GM23338 (cell line): ENCODE results near the gene LATS2. TPM values are rescaled to one million over a fixed set of nuclear protein-coding genes. Genes with fewer than 3 reads are reported as not detected.

Experiments used
- ATAC-seq: fragments of 200-7000 bp; cut with Tn5 transposase; 3 replicates; pipeline ENCODE4 v1.9.1; 2020
- DNase-seq: peaks from one replicate; pipeline ENCODE4 v3.0.0-alpha.2; 2015; ENCODE audit warnings: low spot score
- H2AFZ ChIP-seq: fragments of 200-600 bp; sonication (generic); 2 replicates; pipeline ENCODE4 v1.8.0; 2016; ENCODE audit warnings: antibody characterized with exemption, mild to moderate bottlenecking, moderate library complexity
- H3F3A ChIP-seq: fragments of 200-600 bp; sonication (generic); replicated peaks from 2 replicates; pipeline ENCODE4 v1.8.0; 2017; ENCODE audit warnings: antibody characterized with exemption, mixed run types, low read depth
- H3K27ac ChIP-seq: fragments of 200-600 bp; sonication (generic); 2 replicates; pipeline ENCODE4 v1.6.1; 2016; ENCODE audit warnings: low read depth
- H3K27me3 ChIP-seq: fragments of 200-600 bp; sonication (generic); 2 replicates; pipeline ENCODE4 v1.8.0; 2016; ENCODE audit warnings: mild to moderate bottlenecking, mixed run types, moderate library complexity; ENCODE audit not compliant: insufficient read depth
- H3K36me3 ChIP-seq: fragments of 200-600 bp; sonication (generic); 2 replicates; pipeline ENCODE4 v1.8.0; 2016; ENCODE audit warnings: mild to moderate bottlenecking; ENCODE audit not compliant: insufficient read depth
- H3K4me1 ChIP-seq: fragments of 200-600 bp; sonication (generic); 2 replicates; pipeline ENCODE4 v1.8.0; 2016; ENCODE audit warnings: mild to moderate bottlenecking, moderate library complexity; ENCODE audit not compliant: insufficient read depth
- H3K4me2 ChIP-seq: fragments of 200-600 bp; sonication (generic); 2 replicates; pipeline ENCODE4 v1.7.1; 2017; ENCODE audit warnings: mixed run types
- H3K4me3 ChIP-seq: fragments of 200-600 bp; sonication (generic); 2 replicates; pipeline ENCODE4 v1.6.1; 2016; ENCODE audit warnings: mixed run types
- H3K79me2 ChIP-seq: fragments of 200-600 bp; sonication (generic); replicated peaks from 2 replicates; pipeline ENCODE4 v1.8.0; 2017; ENCODE audit warnings: mild to moderate bottlenecking; ENCODE audit not compliant: insufficient read depth
- H3K9me2 ChIP-seq: fragments of 200-600 bp; sonication (generic); 2 replicates; pipeline ENCODE4 v1.8.0; 2017; ENCODE audit not compliant: insufficient read depth
- H4K20me1 ChIP-seq: fragments of 200-600 bp; sonication (generic); replicated peaks from 2 replicates; pipeline ENCODE4 v1.8.0; 2017; ENCODE audit warnings: mild to moderate bottlenecking; ENCODE audit not compliant: insufficient read depth
- H3K27ac Mint-ChIP-seq: 2 replicates; pipeline ENCODE4 v1.8.0; 2020; ENCODE audit warnings: inconsistent platforms, mild to moderate bottlenecking, moderate library complexity, mixed read lengths
- H3K27me3 Mint-ChIP-seq: 3 replicates; pipeline ENCODE4 v1.8.0; 2022; ENCODE audit warnings: low read depth, mild to moderate bottlenecking, moderate library complexity, mixed read lengths, inconsistent platforms; ENCODE audit not compliant: insufficient read depth, poor library complexity
- H3K36me3 Mint-ChIP-seq: 3 replicates; pipeline ENCODE4 v1.8.0; 2021; ENCODE audit warnings: low read depth, mild to moderate bottlenecking, inconsistent platforms, moderate library complexity, mixed read lengths
- H3K4me1 Mint-ChIP-seq: 3 replicates; pipeline ENCODE4 v1.8.0; 2020; ENCODE audit warnings: mild to moderate bottlenecking, inconsistent platforms, mixed read lengths
- H3K4me3 Mint-ChIP-seq: 3 replicates; pipeline ENCODE4 v1.8.0; 2021; ENCODE audit warnings: moderate library complexity, mild to moderate bottlenecking, inconsistent platforms, mixed read lengths
- H3K9me3 Mint-ChIP-seq: 3 replicates; pipeline ENCODE4 v1.8.0; 2020; ENCODE audit warnings: moderate library complexity, mild to moderate bottlenecking, inconsistent platforms, mixed read lengths
- JUNB ChIP-seq: IDR thresholded peaks from one replicate; pipeline ENCODE4 v1.6.1; 2016; ENCODE audit warnings: antibody characterized with exemption; ENCODE audit not compliant: unreplicated experiment
- NANOG ChIP-seq: IDR thresholded peaks from 2 replicates; pipeline ENCODE4 v1.6.1; 2016; ENCODE audit warnings: antibody characterized with exemption, borderline replicate concordance
- STAT1 ChIP-seq: IDR thresholded peaks from one replicate; pipeline ENCODE4 v1.6.1; 2016; ENCODE audit warnings: antibody characterized with exemption; ENCODE audit not compliant: unreplicated experiment
- ZNF331 ChIP-seq: fragments of 250-450 bp; sonication (Bioruptor Pico); IDR thresholded peaks from 2 replicates; pipeline ENCODE4 v1.5.0; 2020; ENCODE audit warnings: low read depth, mild to moderate bottlenecking, moderate library complexity
- polyA plus RNA-seq: library from polyadenylated mRNA; unstranded; fragments of >200 nt; fragmentation: Nextera tagmentation; extraction: Ambion mirVana; gene quantifications from 2 replicates; pipeline ENCODE4 v1.2.1, GENCODE V29; 2016
- total RNA-seq: library from RNA; depleted of rRNA; stranded (reverse); fragments of >200 nt; shearing (Covaris generic); gene quantifications from 2 replicates; pipeline ENCODE4 v1.2.3, GENCODE V29; 2014
- TF ChIP-seq, protein P1 (sequence below): IDR thresholded peaks from 2 replicates; pipeline ENCODE4 v1.6.1; 2016; ENCODE audit warnings: antibody characterized with exemption
- TF ChIP-seq, protein P2 (sequence below): fragments of 250-450 bp; sonication (Bioruptor Pico); IDR thresholded peaks from 2 replicates; pipeline ENCODE4 v1.5.0; 2020; ENCODE audit warnings: mild to moderate bottlenecking, moderate library complexity

Gene LATS2
- total and polyA plus RNA-seq, 2 experiments from 2014 or later: 10.5 to 25.4 TPM

DNA sequence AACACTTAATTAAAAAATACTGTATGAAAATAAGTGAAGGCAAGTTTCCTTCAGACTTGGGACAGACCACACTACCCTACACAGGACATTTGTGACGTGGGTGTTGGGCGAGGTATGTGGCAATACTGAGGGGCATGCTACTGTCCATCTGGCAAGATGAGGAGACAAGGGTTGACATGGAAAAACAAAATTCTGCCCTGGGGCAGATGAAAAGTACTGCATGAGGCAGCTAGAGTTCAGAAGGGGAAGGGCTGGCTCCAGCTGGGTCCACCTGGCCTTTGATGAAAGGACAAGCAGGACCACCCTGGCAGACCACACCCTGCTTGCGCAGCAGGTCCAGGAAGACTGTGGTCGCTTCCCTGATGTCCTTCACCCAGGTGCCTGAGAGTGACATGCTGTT, 43.2 kb downstream of the LATS2 start (continued):
- TF ChIP-seq ZNF331 (CRISPR knock-in tag) (no peak), JUNB (no peak)
- TF ChIP-seq, protein P1, sequence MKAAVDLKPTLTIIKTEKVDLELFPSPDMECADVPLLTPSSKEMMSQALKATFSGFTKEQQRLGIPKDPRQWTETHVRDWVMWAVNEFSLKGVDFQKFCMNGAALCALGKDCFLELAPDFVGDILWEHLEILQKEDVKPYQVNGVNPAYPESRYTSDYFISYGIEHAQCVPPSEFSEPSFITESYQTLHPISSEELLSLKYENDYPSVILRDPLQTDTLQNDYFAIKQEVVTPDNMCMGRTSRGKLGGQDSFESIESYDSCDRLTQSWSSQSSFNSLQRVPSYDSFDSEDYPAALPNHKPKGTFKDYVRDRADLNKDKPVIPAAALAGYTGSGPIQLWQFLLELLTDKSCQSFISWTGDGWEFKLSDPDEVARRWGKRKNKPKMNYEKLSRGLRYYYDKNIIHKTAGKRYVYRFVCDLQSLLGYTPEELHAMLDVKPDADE: no peak

DNA sequence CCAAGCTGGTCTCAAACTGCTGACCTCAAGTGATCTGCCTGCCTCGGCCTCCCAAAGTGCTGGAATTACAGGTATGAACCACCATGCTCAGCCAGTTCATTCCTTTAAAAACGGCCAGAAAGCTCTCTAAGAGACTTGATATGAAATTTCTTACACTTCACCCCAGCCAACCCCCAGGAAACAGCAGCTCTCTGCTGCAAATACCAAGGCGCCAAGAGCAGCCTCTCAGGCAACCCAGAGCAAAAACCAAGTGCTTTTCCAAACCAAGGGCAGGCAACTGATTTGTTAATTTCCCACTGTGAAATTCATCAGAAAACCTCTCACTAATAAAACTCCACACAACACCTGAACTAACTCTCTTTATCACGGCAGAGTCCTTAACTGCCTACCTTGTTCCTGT, 44.9 kb downstream of the LATS2 start:
- ATAC-seq (no peak), DNase-seq (no peak)
- no peaks in the 10 kb centered on the region for H3K36me3 Mint-ChIP-seq
- H3K4me1 ChIP-seq: peaks cover 21% of the 10 kb centered on the region
- no peaks in the 10 kb centered on the region for H3K9me3 Mint-ChIP-seq
- no peak overlapping the region for H3K4me3 ChIP-seq
- no peaks in the 10 kb centered on the region for H3K9me2 ChIP-seq
- peaks cover 24% of the 10 kb centered on the region for H3K4me1 Mint-ChIP-seq
- H3K4me3 Mint-ChIP-seq: no peak overlapping the region
- peaks cover 99% of the 10 kb centered on the region for H3K79me2 ChIP-seq
- peaks cover 2% of the 10 kb centered on the region for H3K27me3 Mint-ChIP-seq
- H3K27ac ChIP-seq: peak overlapping the region; percentile 72
- no peak overlapping the region for H2AFZ ChIP-seq
- peak overlapping the region; percentile 26; the same call in 1 of the 2 replicates for H3K27ac Mint-ChIP-seq
- peaks cover 46% of the 10 kb centered on the region for H4K20me1 ChIP-seq
- no peak overlapping the region for H3K4me2 ChIP-seq
- no peaks in the 10 kb centered on the region for H3K27me3 ChIP-seq
- no peaks in the 10 kb centered on the region; the same call in 1 of the 2 replicates for H3F3A ChIP-seq
- TF ChIP-seq ZNF331 (CRISPR knock-in tag): no peak
- 0 out of 2 replicates have a peak, but pooled peaks cover 4% of the 10 kb centered on the region for H3K36me3 ChIP-seq

DNA sequence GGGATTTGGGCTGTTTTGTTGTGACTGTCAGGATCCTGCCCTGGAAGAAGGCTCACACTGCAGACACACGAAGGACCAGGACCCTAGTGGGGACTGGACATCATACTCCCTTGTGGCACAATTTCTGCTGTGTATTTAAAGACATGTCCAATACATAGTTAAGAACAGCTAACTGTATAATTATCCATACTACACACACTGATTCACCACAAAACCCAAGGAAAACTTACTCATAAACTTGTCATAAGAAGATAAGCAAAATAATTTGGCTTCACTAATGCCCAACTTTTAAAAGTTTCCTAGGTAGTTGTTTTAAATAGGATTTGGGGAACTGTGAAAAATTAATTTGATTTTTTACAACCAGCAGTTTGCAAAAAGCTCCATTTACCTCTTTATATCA, 46.1 kb downstream of the LATS2 start:
- H4K20me1 ChIP-seq: peaks cover 40% of the 10 kb centered on the region

More for the DNA sequence above, 46.1 kb downstream of the LATS2 start:
- Mint-ChIP-seq H3K4me1 (peaks cover 26% of the 10 kb centered on the region), H3K27ac (no peak overlapping the region), H3K4me3 (no peak overlapping the region), H3K36me3 (0 out of 3 replicates have a peak, but pooled peaks cover 2% of the 10 kb centered on the region), H3K9me3 (no peaks in the 10 kb centered on the region), H3K27me3 (peaks cover 6% of the 10 kb centered on the region)
- H3K4me3 ChIP-seq: no peak overlapping the region
- H3K4me1 ChIP-seq: peaks cover 13% of the 10 kb centered on the region
- DNase-seq (no peak), ATAC-seq (no peak)
- peaks cover 99% of the 10 kb centered on the region for H3K79me2 ChIP-seq
- TF ChIP-seq, protein P2, sequence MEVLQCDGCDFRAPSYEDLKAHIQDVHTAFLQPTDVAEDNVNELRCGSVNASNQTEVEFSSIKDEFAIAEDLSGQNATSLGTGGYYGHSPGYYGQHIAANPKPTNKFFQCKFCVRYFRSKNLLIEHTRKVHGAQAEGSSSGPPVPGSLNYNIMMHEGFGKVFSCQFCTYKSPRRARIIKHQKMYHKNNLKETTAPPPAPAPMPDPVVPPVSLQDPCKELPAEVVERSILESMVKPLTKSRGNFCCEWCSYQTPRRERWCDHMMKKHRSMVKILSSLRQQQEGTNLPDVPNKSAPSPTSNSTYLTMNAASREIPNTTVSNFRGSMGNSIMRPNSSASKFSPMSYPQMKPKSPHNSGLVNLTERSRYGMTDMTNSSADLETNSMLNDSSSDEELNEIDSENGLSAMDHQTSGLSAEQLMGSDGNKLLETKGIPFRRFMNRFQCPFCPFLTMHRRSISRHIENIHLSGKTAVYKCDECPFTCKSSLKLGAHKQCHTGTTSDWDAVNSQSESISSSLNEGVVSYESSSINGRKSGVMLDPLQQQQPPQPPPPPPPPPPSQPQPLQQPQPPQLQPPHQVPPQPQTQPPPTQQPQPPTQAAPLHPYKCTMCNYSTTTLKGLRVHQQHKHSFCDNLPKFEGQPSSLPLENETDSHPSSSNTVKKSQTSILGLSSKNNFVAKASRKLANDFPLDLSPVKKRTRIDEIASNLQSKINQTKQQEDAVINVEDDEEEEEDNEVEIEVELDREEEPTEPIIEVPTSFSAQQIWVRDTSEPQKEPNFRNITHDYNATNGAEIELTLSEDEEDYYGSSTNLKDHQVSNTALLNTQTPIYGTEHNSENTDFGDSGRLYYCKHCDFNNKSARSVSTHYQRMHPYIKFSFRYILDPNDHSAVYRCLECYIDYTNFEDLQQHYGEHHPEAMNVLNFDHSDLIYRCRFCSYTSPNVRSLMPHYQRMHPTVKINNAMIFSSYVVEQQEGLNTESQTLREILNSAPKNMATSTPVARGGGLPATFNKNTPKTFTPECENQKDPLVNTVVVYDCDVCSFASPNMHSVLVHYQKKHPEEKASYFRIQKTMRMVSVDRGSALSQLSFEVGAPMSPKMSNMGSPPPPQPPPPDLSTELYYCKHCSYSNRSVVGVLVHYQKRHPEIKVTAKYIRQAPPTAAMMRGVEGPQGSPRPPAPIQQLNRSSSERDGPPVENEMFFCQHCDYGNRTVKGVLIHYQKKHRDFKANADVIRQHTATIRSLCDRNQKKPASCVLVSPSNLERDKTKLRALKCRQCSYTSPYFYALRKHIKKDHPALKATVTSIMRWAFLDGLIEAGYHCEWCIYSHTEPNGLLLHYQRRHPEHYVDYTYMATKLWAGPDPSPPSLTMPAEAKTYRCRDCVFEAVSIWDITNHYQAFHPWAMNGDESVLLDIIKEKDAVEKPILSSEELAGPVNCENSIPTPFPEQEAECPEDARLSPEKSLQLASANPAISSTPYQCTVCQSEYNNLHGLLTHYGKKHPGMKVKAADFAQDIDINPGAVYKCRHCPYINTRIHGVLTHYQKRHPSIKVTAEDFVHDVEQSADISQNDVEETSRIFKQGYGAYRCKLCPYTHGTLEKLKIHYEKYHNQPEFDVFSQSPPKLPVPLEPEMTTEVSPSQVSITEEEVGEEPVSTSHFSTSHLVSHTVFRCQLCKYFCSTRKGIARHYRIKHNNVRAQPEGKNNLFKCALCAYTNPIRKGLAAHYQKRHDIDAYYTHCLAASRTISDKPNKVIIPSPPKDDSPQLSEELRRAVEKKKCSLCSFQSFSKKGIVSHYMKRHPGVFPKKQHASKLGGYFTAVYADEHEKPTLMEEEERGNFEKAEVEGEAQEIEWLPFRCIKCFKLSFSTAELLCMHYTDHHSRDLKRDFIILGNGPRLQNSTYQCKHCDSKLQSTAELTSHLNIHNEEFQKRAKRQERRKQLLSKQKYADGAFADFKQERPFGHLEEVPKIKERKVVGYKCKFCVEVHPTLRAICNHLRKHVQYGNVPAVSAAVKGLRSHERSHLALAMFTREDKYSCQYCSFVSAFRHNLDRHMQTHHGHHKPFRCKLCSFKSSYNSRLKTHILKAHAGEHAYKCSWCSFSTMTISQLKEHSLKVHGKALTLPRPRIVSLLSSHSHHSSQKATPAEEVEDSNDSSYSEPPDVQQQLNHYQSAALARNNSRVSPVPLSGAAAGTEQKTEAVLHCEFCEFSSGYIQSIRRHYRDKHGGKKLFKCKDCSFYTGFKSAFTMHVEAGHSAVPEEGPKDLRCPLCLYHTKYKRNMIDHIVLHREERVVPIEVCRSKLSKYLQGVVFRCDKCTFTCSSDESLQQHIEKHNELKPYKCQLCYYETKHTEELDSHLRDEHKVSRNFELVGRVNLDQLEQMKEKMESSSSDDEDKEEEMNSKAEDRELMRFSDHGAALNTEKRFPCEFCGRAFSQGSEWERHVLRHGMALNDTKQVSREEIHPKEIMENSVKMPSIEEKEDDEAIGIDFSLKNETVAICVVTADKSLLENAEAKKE: no peak
- TF ChIP-seq STAT1 (no peak), NANOG (no peak)
- TF ChIP-seq, protein P1: no peak
- no peaks in the 10 kb centered on the region for H3K27me3 ChIP-seq
- 0 out of 2 replicates have a peak, but pooled peaks cover 4% of the 10 kb centered on the region for H3K36me3 ChIP-seq
- no peak overlapping the region for H3K4me2 ChIP-seq
- no peak overlapping the region for H2AFZ ChIP-seq
- no peaks in the 10 kb centered on the region for H3K9me2 ChIP-seq
- 0 out of 2 replicates have a peak overlapping the region, but pooled peaks have one; percentile 55 for H3K27ac ChIP-seq
- no peaks in the 10 kb centered on the region; the same call in 1 of the 2 replicates for H3F3A ChIP-seq
